K562 (cell line): ENCODE results near the gene ENHO. TPM values are rescaled to one million over a fixed set of nuclear protein-coding genes. Genes with fewer than 3 reads are reported as not detected.

Experiments used
- ATAC-seq: fragments of 200-7000 bp; cut with Tn5 transposase; 3 replicates; pipeline ENCODE4 v1.9.1; 2020; ENCODE audit warnings: moderate library complexity
- BruUV-seq: library from RNA; stranded (reverse); fragments of 400-500 nt; replicated peaks from 2 replicates; lab custom pipeline; 2021; lab: Mats Ljungman, UMichigan
- CTCF ChIA-PET: fragments of 300-600 bp; formaldehyde crosslinking; extraction: SDS; loops from one replicate; lab custom pipeline; 2021; ENCODE audit warnings: low intra/inter-chr PET ratio; lab: Yijun Ruan, JAX
- POLR2A ChIA-PET: fragments of 300-600, 350-650 bp; sonication (Branson Sonifier 250); formaldehyde crosslinking; extraction: SDS; loops from one replicate; lab custom pipeline; 2021; ENCODE audit warnings: antibody characterized with exemption, inconsistent platforms; lab: Yijun Ruan, JAX
- DNase-seq, 4 experiments: peaks; one replicate each; pipeline versions ENCODE4 v3.0.0 to v3.0.0-alpha.2; 2011 to 2018; ENCODE audit warnings: low spot score in 3 of 4, mixed read lengths in 3 of 4; ENCODE audit errors: extremely low read depth in 1 of 4
- FAIRE-seq: peaks from 2 replicates; lab custom pipeline; 2011; peaks lifted over from hg19 to GRCh38; lab: Jason Lieb, UNC
- H2AFZ ChIP-seq: 2 replicates; pipeline ENCODE4 v1.6.0; 2011; ENCODE audit warnings: low read depth, low read length, control low read depth, inconsistent platforms
- H3K27ac ChIP-seq: fragments of 200-600 bp; 3 replicates; pipeline ENCODE4 v1.8.0; 2011; ENCODE audit warnings: low read depth, mild to moderate bottlenecking, control low read depth, inconsistent platforms, low read length, moderate library complexity, mixed read lengths; ENCODE audit errors: extremely low read depth
- H3K27me3 ChIP-seq, 2 experiments: fragments of 300-600 bp in 1 of 2; 2 replicates in 1 of 2; 3 replicates in 1 of 2; pipeline versions ENCODE4 v1.6.0 to v1.8.0; 2011; ENCODE audit warnings: inconsistent platforms in 2 of 2, low read length in 2 of 2, mild to moderate bottlenecking in 1 of 2, mixed read lengths in 1 of 2, moderate library complexity in 1 of 2; ENCODE audit not compliant: control insufficient read depth in 2 of 2, insufficient read depth in 2 of 2
- H3K36me3 ChIP-seq: fragments of 300-600 bp; 3 replicates; pipeline ENCODE4 v1.8.0; 2011; ENCODE audit warnings: mild to moderate bottlenecking, low read length, inconsistent platforms; ENCODE audit not compliant: control insufficient read depth, insufficient read depth
- H3K4me1 ChIP-seq, 2 experiments: fragments of 200-600 bp in 1 of 2; replicated peaks in 1 of 2; 2 replicates in 1 of 2; 3 replicates in 1 of 2; pipeline versions ENCODE4 v1.5.1 to v1.8.0; 2011; ENCODE audit warnings: inconsistent platforms in 2 of 2, low read length in 2 of 2, mild to moderate bottlenecking in 1 of 2, mixed read lengths in 1 of 2, moderate library complexity in 1 of 2; ENCODE audit not compliant: control insufficient read depth in 2 of 2, insufficient read depth in 2 of 2
- H3K4me2 ChIP-seq: 2 replicates; pipeline ENCODE4 v1.6.1; 2011; ENCODE audit warnings: low read length, control low read depth, inconsistent platforms, mixed read lengths; ENCODE audit not compliant: insufficient read depth
- H3K4me3 ChIP-seq: fragments of 200-600 bp; sonication (generic), shearing (Covaris generic); 2 replicates; pipeline ENCODE4 v1.5.1; 2016; ENCODE audit warnings: control low read depth, inconsistent platforms
- H3K79me2 ChIP-seq: fragments of 200-600 bp; 3 replicates; pipeline ENCODE4 v1.8.0; 2011; ENCODE audit warnings: low read length, inconsistent platforms; ENCODE audit not compliant: control insufficient read depth, insufficient read depth
- H3K9ac ChIP-seq, 2 experiments: 2 replicates each; pipeline versions ENCODE4 v1.6.0 to v1.6.1; 2011; ENCODE audit warnings: low read depth in 2 of 2, low read length in 2 of 2, control low read depth in 1 of 2, inconsistent platforms in 1 of 2, mild to moderate bottlenecking in 1 of 2, mixed read lengths in 1 of 2; ENCODE audit not compliant: insufficient read depth in 1 of 2
- H3K9me1 ChIP-seq: one replicate; pipeline ENCODE4 v1.6.0; 2011; ENCODE audit warnings: inconsistent platforms, mild to moderate bottlenecking, low read length, moderate library complexity; ENCODE audit not compliant: control insufficient read depth, insufficient read depth
- H3K9me3 ChIP-seq: replicated peaks from 2 replicates; pipeline ENCODE4 v1.5.1; 2011; ENCODE audit warnings: low read depth, low read length, inconsistent platforms; ENCODE audit not compliant: control insufficient read depth, insufficient read depth
- H4K20me1 ChIP-seq: replicated peaks from 2 replicates; pipeline ENCODE4 v1.6.1; 2011; ENCODE audit warnings: low read length, inconsistent platforms, mixed read lengths; ENCODE audit not compliant: control insufficient read depth, insufficient read depth
- EGR1 ChIP-seq: fragments of 450-650 bp; conservative IDR thresholded peaks from 2 replicates; pipeline ENCODE4 v1.6.1; 2017; ENCODE audit warnings: mild to moderate bottlenecking
- HNRNPK ChIP-seq: fragments of 200-400 bp; formaldehyde crosslinking; IDR thresholded peaks from one replicate; pipeline ENCODE4 v1.6.1; 2018; ENCODE audit warnings: mild to moderate bottlenecking, low read depth, low read length; ENCODE audit not compliant: poor library complexity, severe bottlenecking
- JUNB ChIP-seq: fragments of 450-650 bp; formaldehyde crosslinking; conservative IDR thresholded peaks from 2 replicates; pipeline ENCODE4 v1.4.0; 2020; ENCODE audit warnings: mild to moderate bottlenecking
- KLF13 ChIP-seq: fragments of 450-650 bp; IDR thresholded peaks from 2 replicates; pipeline ENCODE4 v1.6.1; 2016; ENCODE audit warnings: missing genetic modification characterization, low read depth, mild to moderate bottlenecking, missing compliant biosample characterization, moderate library complexity, borderline replicate concordance
- MTA2 ChIP-seq: fragments of 450-650 bp; IDR thresholded peaks from 2 replicates; pipeline ENCODE4 v1.6.1; 2016; ENCODE audit warnings: low read depth
- POLR2A ChIP-seq: fragments of 450-650 bp; conservative IDR thresholded peaks from 2 replicates; pipeline ENCODE4 v1.6.1; 2016
- ZC3H4 ChIP-seq: sonication (generic); formaldehyde crosslinking; IDR thresholded peaks from 2 replicates; pipeline ENCODE4 v1.9.0; 2021; ENCODE audit warnings: missing genetic modification reagents, borderline replicate concordance
- WGBS: fragments of 100-300 bp; shearing (Covaris generic); methylation state at CpG from one replicate; pipeline ENCODE4 v1.1.6; 2016; ENCODE audit warnings: low coverage, mixed read lengths; ENCODE audit not compliant: insufficient coverage; ENCODE audit errors: missing lambda C conversion rate; 5-methylcytosine and 5-hydroxymethylcytosine counted together
- in situ Hi-C: fragments of 300-500 bp; cut with MboI; formaldehyde crosslinking; loops from 4 replicates; pipeline ENCODE4 v1.15.0; 2018; ENCODE audit warnings: inconsistent platforms, mixed read lengths
- intact Hi-C: fragments of 100-400 bp; cut with micrococcal nuclease; formaldehyde crosslinking; loops from 2 replicates; pipeline ENCODE4 v1.14.2; 2022
- polyA plus RNA-seq, 8 experiments: library from polyadenylated mRNA; depleted of rRNA in 4 of 8; stranded (reverse) in 5 of 8; unstranded in 3 of 8; fragments of >200 nt; fragmentation: Nextera tagmentation in 2 of 8; fragmentation: Illumina TruSeq in 1 of 8; extraction: Ambion mirVana in 2 of 8; extraction: Trizol in 1 of 8; gene quantifications; 2 replicates each; pipeline versions ENCODE4 v1.2.1 to v1.2.3, GENCODE V29; 2011 to 2014; ENCODE audit warnings: inconsistent platforms in 1 of 8, missing spikeins in 1 of 8
- total RNA-seq, 7 experiments: library from RNA; depleted of rRNA in 6 of 7; stranded (reverse); fragments of >200 nt in 6 of 7; fragmentation: Illumina TruSeq in 2 of 7; extraction: Trizol in 2 of 7; gene quantifications; 2 replicates each; pipeline versions ENCODE4 v1.2.1 to v1.2.3, GENCODE V29; 2011 to 2021; ENCODE audit warnings: low replicate concordance in 1 of 7
- TF ChIP-seq, protein P1 (sequence below): fragments of 450-650 bp; formaldehyde crosslinking; IDR thresholded peaks from 2 replicates; pipeline ENCODE4 v1.4.0; 2022; ENCODE audit warnings: missing genetic modification characterization
- TF ChIP-seq, protein P2 (sequence below): sonication (generic); formaldehyde crosslinking; IDR thresholded peaks from 2 replicates; pipeline ENCODE4 v1.8.1; 2023; ENCODE audit warnings: mild to moderate bottlenecking, missing genetic modification reagents
- TF ChIP-seq, protein P3 (sequence below): fragments of 450-650 bp; IDR thresholded peaks from 2 replicates; pipeline ENCODE4 v1.6.1; 2016

Gene ENHO
- total and polyA plus RNA-seq, 9 of the 15 experiments (the other 6 are each of a cell fraction or from before 2014, with no cell fraction given), result 0.24 TPM; not detected in 8

DNA sequence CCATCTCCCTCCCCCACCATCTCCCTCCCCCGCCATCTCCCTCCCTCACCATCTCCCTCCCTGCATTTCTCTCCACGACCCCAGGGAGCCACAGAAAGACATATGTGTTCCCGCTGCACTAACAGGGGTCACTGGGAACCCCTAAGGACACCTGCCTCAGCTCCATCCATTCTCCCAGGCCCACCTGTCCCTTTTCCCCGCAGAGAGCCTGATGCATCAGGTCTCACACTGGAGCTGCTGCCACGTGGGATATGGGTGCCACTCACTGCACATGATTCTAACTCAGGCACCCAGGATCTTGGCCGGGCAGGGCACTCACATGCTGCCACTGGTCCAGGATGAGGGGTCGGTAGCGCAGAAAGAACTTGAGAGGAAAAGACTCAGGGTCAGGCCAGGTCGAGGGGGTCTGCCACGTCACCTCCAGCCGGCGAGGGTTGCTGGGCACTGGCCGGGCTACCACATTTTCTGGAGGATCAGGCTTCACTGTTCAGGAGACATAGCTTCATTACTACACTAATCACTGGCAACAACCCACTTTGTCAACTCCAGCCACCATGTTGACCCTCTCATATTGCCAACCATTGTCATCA, 33.2 kb upstream of the ENHO start:
- no peaks in the 10 kb centered on the region for H4K20me1 ChIP-seq
- H3K9me3 ChIP-seq, result no peaks in the 10 kb centered on the region
- no peak overlapping the region for H3K4me3 ChIP-seq
- no peak for ATAC-seq
- H3K4me1 ChIP-seq, result peaks cover 0 to 8% of the 10 kb centered on the region in 2 experiments; a peak in 2 of 5 replicates
- peaks cover 0 to 60% of the 10 kb centered on the region in 2 experiments; a peak in 4 of 5 replicates for H3K27me3 ChIP-seq
- H2AFZ ChIP-seq, result no peak overlapping the region
- no peaks in the 10 kb centered on the region for H3K9me1 ChIP-seq
- no peak for DNase-seq
- POLR2A ChIA-PET, result no interaction called here
- no peaks in the 10 kb centered on the region for H3K36me3 ChIP-seq
- CTCF ChIA-PET, result no interaction called here
- H3K79me2 ChIP-seq, result no peaks in the 10 kb centered on the region
- no peak overlapping the region for H3K27ac ChIP-seq
- TF ChIP-seq HNRNPK (no peak), POLR2A (no peak), JUNB (no peak), EGR1 (no peak), ZC3H4 (CRISPR knock-in tag) (no peak), MTA2 (no peak), KLF13 (no peak)
- TF ChIP-seq, protein P1, sequence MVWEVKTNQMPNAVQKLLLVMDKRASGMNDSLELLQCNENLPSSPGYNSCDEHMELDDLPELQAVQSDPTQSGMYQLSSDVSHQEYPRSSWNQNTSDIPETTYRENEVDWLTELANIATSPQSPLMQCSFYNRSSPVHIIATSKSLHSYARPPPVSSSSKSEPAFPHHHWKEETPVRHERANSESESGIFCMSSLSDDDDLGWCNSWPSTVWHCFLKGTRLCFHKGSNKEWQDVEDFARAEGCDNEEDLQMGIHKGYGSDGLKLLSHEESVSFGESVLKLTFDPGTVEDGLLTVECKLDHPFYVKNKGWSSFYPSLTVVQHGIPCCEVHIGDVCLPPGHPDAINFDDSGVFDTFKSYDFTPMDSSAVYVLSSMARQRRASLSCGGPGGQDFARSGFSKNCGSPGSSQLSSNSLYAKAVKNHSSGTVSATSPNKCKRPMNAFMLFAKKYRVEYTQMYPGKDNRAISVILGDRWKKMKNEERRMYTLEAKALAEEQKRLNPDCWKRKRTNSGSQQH (CRISPR knock-in tag), result no peak
- TF ChIP-seq, protein P2, sequence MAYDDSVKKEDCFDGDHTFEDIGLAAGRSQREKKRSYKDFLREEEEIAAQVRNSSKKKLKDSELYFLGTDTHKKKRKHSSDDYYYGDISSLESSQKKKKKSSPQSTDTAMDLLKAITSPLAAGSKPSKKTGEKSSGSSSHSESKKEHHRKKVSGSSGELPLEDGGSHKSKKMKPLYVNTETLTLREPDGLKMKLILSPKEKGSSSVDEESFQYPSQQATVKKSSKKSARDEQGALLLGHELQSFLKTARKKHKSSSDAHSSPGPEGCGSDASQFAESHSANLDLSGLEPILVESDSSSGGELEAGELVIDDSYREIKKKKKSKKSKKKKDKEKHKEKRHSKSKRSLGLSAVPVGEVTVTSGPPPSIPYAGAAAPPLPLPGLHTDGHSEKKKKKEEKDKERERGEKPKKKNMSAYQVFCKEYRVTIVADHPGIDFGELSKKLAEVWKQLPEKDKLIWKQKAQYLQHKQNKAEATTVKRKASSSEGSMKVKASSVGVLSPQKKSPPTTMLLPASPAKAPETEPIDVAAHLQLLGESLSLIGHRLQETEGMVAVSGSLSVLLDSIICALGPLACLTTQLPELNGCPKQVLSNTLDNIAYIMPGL (CRISPR knock-in tag), result no peak
- TF ChIP-seq, protein P3, sequence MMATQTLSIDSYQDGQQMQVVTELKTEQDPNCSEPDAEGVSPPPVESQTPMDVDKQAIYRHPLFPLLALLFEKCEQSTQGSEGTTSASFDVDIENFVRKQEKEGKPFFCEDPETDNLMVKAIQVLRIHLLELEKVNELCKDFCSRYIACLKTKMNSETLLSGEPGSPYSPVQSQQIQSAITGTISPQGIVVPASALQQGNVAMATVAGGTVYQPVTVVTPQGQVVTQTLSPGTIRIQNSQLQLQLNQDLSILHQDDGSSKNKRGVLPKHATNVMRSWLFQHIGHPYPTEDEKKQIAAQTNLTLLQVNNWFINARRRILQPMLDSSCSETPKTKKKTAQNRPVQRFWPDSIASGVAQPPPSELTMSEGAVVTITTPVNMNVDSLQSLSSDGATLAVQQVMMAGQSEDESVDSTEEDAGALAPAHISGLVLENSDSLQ, result no peak
- intact Hi-C loops, result no loop called here
- in situ Hi-C loops, result no loop called here
- H3K4me2 ChIP-seq, result no peak overlapping the region
- H3K9ac ChIP-seq, result no peak overlapping the region
- BruUV-seq, result no TSS peak
- no peak for FAIRE-seq
- 0% methylated on average over 8 of the region's 13 CpGs for WGBS
